Thyroid gland (tissue), 4 donors: ENCODE measurements around the gene PDXK.
"Not testable (repeated sequence)": the region's sequence is repeated elsewhere in the genome, so short reads cannot be mapped to it uniquely, and the experiment has no call there.

Source experiments
- POLR2A ChIP-seq, 2 donors: fragments of 450-650 bp; IDR thresholded peaks; one replicate each; pipeline ENCODE4 v1.6.1; 2017; ENCODE audit warnings: antibody characterized with exemption in 2 of 2, mild to moderate bottlenecking in 2 of 2, moderate library complexity in 1 of 2
- TF ChIP-seq, protein P1 (sequence below), 6 experiments: fragments of 200-600 bp in 3 of 6; fragments of 450-650 bp in 3 of 6; sonication (generic) in 3 of 6; IDR thresholded peaks; one replicate each; pipeline ENCODE4 v1.5.1; 2016 to 2019; ENCODE audit warnings: antibody characterized with exemption in 6 of 6, mild to moderate bottlenecking in 2 of 6, inconsistent platforms in 1 of 6, moderate library complexity in 1 of 6

DNA sequence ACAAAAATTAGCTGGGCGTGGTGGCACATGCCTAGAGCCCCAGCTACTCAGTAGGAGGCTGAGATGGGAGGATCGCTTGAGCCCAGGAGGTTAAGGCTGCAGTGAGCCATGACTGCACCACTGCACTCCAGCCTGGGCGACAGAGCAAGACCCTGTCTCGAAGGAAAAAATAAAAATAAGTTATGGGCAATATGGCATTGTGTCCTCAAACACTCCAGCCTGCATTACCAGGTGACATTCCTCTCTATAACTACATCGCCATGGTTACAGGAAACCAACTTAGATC is 19.5 kb upstream of the PDXK start:
- TF ChIP-seq, protein P1, sequence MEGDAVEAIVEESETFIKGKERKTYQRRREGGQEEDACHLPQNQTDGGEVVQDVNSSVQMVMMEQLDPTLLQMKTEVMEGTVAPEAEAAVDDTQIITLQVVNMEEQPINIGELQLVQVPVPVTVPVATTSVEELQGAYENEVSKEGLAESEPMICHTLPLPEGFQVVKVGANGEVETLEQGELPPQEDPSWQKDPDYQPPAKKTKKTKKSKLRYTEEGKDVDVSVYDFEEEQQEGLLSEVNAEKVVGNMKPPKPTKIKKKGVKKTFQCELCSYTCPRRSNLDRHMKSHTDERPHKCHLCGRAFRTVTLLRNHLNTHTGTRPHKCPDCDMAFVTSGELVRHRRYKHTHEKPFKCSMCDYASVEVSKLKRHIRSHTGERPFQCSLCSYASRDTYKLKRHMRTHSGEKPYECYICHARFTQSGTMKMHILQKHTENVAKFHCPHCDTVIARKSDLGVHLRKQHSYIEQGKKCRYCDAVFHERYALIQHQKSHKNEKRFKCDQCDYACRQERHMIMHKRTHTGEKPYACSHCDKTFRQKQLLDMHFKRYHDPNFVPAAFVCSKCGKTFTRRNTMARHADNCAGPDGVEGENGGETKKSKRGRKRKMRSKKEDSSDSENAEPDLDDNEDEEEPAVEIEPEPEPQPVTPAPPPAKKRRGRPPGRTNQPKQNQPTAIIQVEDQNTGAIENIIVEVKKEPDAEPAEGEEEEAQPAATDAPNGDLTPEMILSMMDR (IDR thresholded peaks at IDR 0.05) = not testable (repeated sequence)
- not testable (repeated sequence) for TF ChIP-seq POLR2A (IDR thresholded peaks at IDR 0.05)
